Measurements from ENCODE around the gene BSND. TPM values are rescaled to one million over a fixed set of nuclear protein-coding genes. Genes with fewer than 3 reads are reported as not detected.

BSND gene
- total RNA-seq, 2 donors from 2014 or later = not detected

DNA sequence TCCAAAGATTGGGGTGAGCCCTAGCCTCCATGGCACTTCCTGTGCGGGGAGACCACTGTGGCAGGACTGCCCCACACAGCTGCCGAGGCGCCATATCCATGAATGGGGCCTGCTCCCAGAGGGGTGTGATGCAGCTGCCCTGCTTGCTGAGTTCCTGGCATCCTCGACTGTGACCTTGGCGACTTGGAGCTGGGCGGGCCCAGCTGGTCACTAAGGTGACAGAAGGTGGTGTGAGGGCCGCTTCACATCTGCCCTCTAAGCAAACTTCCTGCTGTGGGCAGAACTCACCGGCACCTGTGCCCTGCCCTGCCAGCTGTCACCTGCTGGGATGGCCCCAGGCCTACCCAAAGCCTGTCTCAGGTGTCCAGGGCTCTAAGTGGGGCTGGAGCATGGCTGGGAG lies 9.3 kb upstream of the BSND start:
- peak; percentile 74 for DNase-seq
- no peaks in the 10 kb centered on the region for H3K27me3 ChIP-seq
- TF ChIP-seq, protein P1, sequence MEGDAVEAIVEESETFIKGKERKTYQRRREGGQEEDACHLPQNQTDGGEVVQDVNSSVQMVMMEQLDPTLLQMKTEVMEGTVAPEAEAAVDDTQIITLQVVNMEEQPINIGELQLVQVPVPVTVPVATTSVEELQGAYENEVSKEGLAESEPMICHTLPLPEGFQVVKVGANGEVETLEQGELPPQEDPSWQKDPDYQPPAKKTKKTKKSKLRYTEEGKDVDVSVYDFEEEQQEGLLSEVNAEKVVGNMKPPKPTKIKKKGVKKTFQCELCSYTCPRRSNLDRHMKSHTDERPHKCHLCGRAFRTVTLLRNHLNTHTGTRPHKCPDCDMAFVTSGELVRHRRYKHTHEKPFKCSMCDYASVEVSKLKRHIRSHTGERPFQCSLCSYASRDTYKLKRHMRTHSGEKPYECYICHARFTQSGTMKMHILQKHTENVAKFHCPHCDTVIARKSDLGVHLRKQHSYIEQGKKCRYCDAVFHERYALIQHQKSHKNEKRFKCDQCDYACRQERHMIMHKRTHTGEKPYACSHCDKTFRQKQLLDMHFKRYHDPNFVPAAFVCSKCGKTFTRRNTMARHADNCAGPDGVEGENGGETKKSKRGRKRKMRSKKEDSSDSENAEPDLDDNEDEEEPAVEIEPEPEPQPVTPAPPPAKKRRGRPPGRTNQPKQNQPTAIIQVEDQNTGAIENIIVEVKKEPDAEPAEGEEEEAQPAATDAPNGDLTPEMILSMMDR (IDR thresholded peaks at IDR 0.05) = no peak
- no peak overlapping the region for H3K4me3 ChIP-seq
- intact Hi-C loops (cut with DNase I) = no loop called here
- no peak overlapping the region for H3K9ac ChIP-seq (ENCODE audit: low read depth in 2 of 2, low read length in 2 of 2)
- H3K9me3 ChIP-seq = no peaks in the 10 kb centered on the region
- H3K4me1 ChIP-seq = peaks cover 7% of the 10 kb centered on the region
- no peaks in the 10 kb centered on the region for H3K36me3 ChIP-seq
- peak overlapping the region; percentile 46 for H3K27ac ChIP-seq

DNA sequence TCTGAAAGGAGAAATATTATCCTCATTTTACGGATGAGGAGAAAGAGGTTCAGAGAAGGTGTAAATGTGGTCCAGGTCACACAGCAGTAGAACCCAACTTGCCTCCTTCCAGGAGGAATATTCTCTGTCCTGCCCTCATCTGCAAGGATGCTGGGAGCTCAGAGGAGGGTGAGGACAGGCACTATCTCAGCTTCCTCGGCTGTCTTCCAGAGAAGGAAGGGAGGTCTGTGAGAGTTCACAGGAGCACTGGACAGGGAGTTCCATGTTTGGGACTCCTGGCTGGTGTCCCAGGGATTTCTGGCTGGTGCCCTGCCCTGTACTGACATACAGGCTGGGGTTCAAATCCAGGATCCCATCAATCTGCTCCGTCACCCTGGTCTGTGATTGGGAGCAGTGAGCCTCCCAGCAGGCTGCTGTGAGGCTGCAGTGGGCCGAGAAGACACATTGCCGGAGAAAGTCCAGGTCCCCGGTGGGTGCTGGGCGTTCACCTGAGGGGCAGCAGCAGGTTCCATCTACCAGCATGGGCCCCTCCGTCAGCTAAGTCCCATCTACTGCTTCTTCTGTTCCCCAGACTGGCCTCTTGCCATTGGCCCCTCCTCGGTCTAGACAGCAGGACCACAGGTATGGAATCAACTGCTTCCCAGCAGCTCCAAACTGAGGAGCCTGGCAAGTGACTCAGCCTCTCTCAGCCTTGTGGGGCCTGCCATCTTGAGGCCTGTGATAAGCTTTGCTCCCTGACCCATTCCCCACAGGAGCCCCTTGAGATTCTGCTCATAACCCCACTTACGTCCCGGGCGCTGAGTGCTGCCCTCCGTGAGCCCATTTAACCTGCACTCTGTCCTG lies 8.5 kb upstream of the BSND start:
- intact Hi-C loops (cut with DNase I) = no loop called here
- H3K27ac ChIP-seq = peak overlapping the region; percentile 46
- no peak overlapping the region for H3K4me3 ChIP-seq
- H3K27me3 ChIP-seq = no peaks in the 10 kb centered on the region
- TF ChIP-seq, protein P1 (IDR thresholded peaks at IDR 0.05) = no peak
- H3K9me3 ChIP-seq = no peaks in the 10 kb centered on the region
- H3K4me1 ChIP-seq = peaks cover 7% of the 10 kb centered on the region
- no peak overlapping the region for H3K9ac ChIP-seq (ENCODE audit: low read depth in 2 of 2, low read length in 2 of 2)
- no peak for DNase-seq
- no peaks in the 10 kb centered on the region for H3K36me3 ChIP-seq

DNA sequence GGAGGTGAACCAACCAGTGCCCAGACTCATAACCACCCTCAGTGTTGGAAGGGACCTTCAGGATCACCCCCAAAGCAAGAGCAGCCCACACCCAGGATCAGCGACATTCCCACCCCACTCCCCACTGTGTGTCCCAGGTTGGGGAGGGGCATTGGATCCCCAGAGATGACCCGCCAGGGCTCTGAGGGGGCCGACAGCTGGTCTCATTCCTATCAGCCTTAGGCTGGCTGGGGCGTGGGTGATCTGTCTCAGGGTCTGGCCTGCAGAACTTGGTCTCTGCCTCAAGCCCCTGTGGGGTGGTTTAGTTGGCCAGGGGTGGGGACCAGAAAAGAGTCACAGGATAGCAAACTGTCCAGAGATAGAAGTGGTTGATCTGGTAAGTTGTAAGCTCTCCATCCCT lies 7.8 kb upstream of the BSND start:
- H3K27ac ChIP-seq = no peak overlapping the region
- H3K36me3 ChIP-seq = no peaks in the 10 kb centered on the region
- no peak for DNase-seq
- peaks cover 7% of the 10 kb centered on the region for H3K4me1 ChIP-seq
- TF ChIP-seq, protein P1 (IDR thresholded peaks at IDR 0.05) = no peak
- no peak overlapping the region for H3K4me3 ChIP-seq
- no peaks in the 10 kb centered on the region for H3K9me3 ChIP-seq
- no peaks in the 10 kb centered on the region for H3K27me3 ChIP-seq
- intact Hi-C loops (cut with DNase I) = no loop called here
- H3K9ac ChIP-seq (ENCODE audit: low read depth in 2 of 2, low read length in 2 of 2) = no peak overlapping the region

DNA sequence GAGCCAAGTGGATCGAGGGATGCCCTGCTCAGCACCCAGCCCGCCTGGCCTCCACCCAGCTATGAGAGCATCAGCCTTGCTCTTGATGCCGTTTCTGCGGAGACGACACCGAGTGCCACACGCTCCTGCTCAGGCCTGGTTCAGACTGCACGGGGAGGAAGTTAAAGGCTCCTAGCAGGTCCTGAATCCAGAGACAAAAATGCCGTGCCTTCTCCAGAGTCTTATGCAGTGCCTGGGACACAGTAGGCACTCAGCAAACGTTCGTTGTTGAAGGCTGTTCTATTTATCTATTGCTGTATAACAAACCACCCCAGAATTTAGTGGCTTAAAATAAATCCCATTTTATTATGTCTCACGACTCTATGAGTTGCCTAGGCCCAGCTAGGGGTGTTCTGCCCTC lies 6.8 kb upstream of the BSND start:
- Histone ChIP-seq H3K4me3 (no peak overlapping the region), H3K36me3 (no peaks in the 10 kb centered on the region), H3K27me3 (peaks cover 2% of the 10 kb centered on the region), H3K27ac (no peak overlapping the region), H3K9me3 (no peaks in the 10 kb centered on the region), H3K4me1 (peaks cover 7% of the 10 kb centered on the region), H3K9ac (ENCODE audit: low read depth in 2 of 2, low read length in 2 of 2) (no peak overlapping the region)
- intact Hi-C loops (cut with DNase I) = no loop called here
- DNase-seq = no peak
- TF ChIP-seq, protein P1 (IDR thresholded peaks at IDR 0.05) = no peak

DNA sequence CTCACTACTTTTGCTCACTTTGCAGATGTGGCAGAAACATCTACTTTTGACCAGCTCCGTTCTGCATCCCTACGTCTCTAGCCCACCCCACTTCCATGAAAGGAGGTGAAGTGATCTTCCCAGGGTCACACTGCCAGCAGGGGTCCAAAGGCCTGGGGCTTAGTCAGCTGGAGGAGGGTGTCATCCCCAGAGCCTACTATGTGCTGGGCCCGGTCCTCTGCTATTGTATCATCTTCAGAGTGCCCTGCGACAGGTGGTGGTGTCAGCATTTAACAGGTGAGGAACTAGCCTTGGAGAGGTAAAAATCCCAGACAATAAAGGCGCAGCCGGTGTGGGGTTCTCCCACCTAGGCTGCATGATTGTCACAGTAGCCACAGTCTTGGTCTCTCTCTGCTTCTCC lies 5.6 kb upstream of the BSND start:
- H3K27me3 ChIP-seq = peaks cover 5% of the 10 kb centered on the region
- no peaks in the 10 kb centered on the region for H3K36me3 ChIP-seq
- H3K4me1 ChIP-seq = peaks cover 7% of the 10 kb centered on the region
- no peak overlapping the region for H3K9ac ChIP-seq (ENCODE audit: low read depth in 2 of 2, low read length in 2 of 2)
- H3K4me3 ChIP-seq = no peak overlapping the region
- DNase-seq = no peak
- no peaks in the 10 kb centered on the region for H3K9me3 ChIP-seq
- no peak overlapping the region for H3K27ac ChIP-seq
- intact Hi-C loops (cut with DNase I) = no loop called here
- TF ChIP-seq, protein P1 (IDR thresholded peaks at IDR 0.05) = no peak

Measured in colonic mucosa (tissue), 4 donors.